HG03460 (cell line): ENCODE measurements around the gene COL20A1.

Experiments
- ATAC-seq: cut with Tn5 transposase; IDR thresholded peaks from one replicate; pipeline ENCODE4 v1.9.1; 2021; ENCODE audit not compliant: unreplicated experiment

Gene COL20A1

DNA sequence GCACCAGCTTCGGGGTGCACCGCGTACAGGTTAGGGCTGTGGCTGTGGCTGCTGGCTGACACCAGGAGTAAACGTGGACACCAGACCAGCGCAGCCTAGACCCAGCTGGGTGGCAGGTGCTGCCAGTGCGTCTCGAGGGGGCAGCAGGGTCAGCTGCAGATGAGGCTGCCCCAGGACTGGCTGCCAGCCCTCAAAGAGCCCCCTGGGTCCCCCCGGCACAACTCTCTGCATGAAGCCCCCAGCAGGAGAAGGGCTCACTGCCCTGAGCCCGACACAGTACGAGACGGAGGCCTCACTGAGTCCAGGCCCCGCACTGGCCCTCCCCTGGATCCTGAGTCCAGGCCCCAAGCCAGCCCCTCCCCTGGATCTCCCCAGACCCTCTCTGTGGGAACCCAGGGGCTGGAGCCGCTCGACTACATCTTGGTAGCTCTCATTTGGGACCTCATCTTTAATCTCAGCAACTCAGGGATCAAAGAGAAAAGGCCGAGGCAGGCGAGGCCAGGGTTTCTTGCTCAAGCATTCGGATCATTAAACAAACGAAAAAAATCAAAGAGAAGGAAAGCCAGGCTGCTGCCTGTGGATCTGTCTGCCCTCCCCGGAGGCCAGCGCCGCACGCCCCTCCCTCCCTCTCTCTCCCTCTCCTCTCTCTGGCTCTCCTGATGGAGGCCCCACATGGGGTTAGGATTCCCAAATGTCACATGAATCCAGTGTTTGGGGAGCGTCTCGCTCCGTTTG, 31.8 kb upstream of the COL20A1 start:
- no peak for ATAC-seq

DNA sequence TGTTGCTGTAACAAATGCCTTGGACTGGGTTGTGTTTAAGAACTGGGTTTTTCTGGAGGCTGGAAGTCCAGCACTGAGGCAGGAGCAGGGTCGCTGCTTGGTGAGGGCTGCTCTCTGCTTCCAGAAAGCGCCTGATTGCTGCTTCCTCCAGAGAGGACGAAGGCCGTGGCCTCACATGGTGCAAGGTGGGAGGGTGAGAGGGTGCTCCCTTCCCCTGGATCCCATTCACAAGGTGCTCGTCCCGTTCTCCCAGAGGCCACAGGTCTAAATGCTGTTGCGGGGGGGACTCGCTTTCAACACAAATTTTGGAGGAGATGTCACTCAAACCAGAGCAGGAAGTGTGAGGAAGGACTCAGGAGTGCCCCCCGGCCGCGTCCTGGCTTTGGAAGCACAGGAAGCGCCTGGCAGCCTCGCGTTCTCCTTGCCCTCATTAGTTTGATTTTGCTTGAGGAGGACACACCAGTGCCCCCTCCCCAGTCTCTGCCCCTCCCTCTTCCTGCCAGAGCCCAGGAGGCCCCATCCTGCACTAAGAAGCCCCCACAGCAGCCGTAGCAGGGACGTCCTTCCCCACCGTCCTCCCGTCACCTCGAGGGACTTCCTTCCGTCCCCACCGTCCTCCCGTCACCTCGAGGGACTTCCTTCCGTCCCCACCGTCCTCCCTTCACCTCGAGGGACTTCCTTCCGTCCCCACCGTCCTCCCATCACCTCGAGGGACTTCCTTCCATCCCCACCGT, 31.0 kb upstream of the COL20A1 start:
- no peak for ATAC-seq

DNA sequence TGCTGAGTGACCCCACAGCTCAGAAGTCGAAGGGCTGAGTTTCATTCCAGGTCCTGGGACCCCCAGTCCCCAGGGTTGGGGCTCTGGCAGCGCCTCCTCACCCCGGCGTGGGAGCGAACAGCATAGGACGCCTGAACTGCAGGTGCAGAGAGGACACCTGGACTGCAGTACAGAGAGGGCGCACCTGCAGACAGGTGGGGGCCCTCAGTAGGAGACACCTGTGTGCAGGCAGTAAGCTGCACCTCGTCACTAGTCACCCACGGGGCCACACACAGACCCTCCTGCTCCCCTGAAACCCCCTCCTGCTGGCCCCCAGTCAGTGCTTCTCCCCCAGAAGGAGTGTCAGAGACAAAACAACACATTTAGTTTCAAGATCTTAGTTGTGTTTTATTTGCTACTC, 30.1 kb upstream of the COL20A1 start:
- no peak for ATAC-seq

DNA sequence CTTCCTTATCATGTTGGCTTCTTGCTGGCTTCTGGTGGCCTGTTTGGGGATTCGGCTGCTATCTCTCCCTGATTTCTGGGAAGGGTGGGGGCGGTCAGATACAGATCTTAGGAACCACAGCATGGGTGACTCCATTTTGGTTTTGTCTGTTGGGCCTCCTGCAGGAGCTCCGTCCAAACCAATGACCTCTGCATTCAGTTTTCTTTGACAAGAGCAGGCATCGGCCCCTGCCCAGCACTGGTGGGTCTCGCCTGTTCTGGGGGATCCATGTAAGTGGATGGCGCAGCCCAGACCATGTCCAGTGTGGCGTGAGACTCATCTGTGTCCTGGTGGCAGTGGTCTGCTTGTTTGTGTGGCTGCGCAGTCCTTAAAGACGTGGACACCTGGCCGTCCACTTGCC, 29.0 kb upstream of the COL20A1 start:
- no peak for ATAC-seq

DNA sequence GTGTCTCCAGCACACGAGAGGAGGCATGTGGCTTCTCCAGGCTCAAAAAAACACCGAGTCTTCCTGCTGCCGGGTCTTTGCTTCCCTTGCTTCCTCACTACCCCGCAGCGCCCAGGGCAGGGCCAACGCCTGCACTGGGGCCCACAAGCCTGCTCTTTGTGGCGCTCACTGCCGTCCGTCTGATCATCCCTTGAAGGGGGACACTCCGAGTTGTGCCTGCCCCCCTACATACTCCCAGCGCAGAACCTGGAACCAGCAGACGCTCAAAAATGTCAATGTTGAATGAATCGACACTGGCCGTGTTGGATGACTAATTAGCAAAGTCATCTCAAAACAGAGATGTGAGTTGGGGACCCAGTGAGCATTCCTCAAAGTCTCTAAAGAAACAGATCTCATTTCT, 28.5 kb upstream of the COL20A1 start:
- no peak for ATAC-seq

DNA sequence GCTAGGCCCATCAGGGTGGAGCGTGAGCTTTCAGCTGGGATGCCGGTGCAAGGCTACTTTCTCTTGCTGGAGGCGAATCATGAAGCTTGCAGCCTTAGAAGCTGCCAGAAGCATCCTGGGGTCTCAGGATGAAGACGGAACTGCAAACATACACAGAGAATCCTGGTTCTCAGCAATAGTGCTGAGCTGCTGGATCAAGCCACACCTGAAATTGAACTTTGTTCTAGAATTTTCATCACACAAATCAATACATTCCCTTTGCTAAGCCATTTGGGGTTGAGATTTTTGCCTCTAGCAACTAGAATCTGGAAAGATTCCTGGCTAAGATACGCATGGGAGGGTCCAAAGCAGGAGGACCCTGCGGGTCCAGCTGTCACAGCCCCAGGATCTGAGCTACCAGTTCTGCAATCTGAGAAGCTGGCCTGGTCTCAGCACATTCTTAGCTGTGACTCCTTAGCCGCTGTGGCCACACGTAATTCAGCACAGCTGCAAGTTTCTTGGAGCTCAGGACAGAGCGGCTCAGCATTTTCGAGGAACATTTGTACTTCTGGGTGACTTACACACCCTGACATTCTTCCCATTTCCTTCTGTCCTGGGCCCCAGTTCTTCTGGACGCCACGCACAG, 27.0 kb upstream of the COL20A1 start:
- ATAC-seq = no peak

DNA sequence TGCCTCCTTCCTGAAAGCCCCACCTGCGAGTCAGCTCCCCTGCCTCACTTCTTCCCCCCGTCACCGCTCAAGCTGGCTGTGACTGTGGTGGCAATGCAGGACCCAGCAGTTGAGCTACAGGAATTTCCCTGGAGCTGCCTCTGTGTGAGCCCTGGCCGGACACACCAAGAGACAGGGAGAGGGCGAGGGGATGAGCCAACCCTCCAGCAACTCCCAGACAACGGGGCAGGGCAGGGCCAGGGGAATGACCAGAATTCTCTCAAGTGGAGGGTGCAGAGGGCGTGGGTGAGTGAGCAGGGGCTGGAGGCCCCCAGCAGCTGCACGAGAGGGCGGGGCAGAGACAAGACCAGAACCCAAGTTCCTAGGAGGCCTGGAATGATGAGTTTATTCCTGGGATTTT, 25.3 kb upstream of the COL20A1 start:
- no peak for ATAC-seq

DNA sequence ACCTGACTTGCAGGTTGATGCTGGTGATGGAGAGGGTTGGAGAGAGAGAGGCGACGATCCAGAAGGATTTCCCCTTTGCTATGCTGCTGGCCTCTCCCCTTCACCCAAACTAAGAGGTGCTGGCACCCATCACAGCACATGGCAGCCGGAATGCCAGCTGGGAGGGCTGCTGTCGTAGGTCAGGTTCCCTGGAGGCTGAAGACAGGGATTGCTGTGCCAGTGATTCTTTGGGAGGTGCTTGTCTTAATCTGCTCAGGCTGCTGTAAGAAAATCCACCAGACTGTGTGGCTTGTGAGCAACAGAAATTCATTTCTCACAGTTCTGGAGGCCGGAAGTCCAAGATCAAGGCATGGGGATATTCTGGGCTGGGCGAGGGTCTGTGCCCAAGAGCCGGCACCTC, 24.7 kb upstream of the COL20A1 start:
- no peak for ATAC-seq

DNA sequence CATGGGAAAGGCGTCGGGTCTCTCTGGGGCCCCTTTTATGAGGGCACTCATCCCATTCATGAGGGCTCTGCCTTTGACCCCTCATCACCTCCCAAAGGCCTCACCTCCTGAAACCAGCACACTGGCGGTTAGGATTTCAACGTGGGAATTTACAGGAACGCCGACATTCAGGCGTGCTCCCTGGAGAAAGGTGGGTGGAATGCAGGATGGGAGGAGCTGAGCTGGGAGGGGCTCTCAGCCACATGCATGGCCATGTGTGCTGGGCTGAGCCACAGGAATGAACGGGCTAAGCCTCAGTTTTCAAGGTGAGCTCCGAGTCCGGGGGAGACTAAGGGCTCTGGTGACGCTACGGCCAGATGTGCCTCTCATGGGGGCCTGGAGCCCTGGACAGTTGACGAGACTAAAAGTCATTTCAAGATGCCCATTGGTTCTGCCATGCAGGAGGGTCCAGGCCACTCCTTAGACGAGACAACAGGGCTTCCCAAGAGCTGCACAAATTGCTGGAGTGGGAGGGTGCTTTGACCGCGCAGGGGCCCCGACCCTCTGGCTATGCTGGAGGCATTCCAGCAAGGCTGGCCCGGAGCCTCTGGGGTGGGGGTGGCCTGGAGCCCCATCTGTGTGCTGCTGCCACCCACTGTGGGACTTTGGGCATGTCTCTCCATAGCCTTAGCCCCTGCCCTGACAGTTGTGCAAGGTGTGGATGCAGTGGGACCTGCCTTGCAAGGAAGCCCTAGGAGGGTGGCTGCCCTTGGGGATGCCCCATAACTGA, 24.1 kb upstream of the COL20A1 start:
- no peak for ATAC-seq

DNA sequence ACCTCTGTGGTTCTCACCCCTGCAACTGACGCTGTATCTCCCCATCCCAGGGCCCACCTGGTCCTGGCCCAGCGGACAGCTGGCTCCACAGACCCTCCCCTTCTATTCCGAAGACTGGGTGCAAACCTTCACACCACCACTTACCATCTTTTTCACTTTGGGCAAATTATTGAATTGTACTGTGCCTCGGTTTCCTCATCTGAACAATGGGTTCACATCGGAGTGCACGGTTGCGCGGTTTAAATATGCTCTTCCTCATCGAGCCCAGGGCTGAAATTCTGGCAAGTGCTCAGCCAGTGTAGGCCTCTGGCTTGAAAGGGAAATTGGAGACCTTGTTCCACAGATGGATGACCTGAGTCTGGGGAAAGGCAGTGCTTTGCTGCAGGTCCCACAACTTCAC, 23.3 kb upstream of the COL20A1 start:
- ATAC-seq = no peak

DNA sequence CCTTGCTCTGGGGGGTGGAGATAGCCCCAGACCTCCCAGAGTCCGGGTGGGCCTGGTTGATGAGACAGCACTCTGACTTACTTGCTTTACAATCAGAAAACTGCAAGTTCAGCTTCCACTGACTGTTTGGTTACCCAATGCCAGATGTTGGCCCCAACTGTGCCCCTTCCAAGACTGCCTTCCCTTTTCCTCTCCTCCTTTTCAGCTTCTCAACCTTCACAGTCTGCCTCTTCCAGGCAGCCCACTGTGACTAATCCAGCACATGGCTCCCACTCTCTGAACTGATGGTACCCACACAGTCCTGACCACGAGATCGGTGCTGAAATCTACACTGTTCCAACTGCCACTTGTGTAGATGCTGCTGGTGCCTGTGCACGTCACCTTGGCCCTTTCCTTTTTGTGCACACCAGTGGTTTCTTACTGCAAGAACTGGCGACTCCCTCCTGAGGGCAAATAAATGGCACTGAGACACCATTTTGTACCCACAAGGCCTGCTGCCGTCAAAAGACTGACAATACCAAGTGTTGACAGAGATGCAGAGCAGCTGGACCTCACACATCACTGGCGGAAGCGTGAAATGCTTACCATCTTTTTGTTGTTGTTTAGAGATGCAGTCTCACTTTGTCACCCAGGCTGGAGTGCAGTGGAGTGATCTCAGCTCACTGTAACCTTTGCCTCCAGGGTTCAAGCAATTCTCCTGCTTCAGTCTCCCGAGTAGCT, 22.2 kb upstream of the COL20A1 start:
- ATAC-seq = no peak

DNA sequence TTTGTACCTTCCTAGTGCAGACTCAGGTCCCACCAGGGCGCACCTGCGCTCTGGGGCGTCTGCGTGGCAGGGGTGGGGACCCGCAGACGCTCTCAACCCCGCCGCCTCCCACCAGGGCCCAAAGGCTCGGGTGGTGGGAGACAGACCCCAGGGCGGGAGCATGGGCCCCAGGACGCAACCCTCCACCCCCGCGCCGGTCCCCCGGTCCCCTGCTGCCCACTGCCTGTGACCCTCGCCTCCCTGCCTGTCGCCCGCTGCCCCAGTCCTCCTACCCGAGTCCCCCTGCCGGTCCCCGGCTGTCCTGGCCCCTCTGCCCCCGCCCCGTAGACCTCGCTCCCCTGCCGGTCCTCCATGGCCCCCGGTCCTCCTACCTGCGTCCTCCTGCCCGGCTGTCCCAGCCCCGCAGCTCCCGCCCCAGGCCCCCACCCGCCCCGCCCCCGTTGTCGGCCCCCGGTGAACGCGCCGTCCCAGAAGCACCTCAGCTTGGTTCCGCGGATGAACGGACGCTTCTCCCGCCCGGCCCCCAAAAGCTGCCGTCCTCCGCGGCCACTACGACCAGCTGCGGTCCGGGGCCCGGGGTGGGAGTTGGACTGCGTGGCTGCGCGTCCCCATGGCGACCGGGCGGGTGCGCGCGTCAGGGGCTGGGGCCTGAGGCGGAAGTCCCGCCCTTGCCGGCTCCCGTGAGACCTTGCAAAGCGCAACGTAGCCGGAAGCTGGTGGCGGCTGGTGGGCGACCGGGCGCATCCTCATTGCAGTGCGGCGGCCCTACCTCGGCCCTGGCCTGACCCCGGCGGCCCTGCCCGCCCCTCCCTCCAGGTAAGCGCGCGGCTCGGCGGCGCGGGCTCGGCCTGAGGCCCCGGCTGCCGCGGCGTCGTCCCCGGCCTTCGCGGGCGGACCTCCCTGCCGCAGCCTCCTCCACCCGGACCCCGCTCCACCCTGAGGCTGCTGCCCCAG, 20.6 kb upstream of the COL20A1 start, which contains the start of gene ARFGAP1:
Gene ARFGAP1, plus strand, starts transcription at position 709 of the 954 bp plus-strand sequence. CDS start 2,768 bp downstream, outside the sequence.
- ATAC-seq = peak; percentile 89

DNA sequence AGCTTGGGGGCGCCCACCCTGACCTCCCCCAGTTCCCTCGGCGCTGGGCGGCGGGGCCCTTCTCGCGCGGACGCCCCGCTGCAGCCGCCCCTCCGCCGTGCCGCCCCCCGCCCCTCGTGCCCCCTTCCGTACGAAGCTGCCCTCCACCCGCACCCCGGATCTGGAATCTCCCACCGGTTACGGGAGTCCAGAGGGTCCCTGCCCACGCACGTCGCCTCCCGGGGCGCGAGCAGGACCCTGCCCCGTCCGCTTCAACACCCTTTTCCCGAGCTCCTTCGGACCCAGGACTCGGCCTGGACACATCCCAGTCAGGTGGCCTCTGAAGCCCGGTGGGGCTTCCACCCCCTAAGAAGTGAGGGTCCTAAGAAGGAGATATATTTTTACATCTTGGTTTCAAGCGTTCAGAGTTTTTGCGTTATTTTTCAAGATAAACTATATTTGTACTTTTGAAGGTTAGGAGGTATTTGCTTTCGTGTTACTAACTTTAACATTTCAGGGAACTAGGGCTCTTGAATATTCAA, 19.9 kb upstream of the COL20A1 start:
- no peak for ATAC-seq

DNA sequence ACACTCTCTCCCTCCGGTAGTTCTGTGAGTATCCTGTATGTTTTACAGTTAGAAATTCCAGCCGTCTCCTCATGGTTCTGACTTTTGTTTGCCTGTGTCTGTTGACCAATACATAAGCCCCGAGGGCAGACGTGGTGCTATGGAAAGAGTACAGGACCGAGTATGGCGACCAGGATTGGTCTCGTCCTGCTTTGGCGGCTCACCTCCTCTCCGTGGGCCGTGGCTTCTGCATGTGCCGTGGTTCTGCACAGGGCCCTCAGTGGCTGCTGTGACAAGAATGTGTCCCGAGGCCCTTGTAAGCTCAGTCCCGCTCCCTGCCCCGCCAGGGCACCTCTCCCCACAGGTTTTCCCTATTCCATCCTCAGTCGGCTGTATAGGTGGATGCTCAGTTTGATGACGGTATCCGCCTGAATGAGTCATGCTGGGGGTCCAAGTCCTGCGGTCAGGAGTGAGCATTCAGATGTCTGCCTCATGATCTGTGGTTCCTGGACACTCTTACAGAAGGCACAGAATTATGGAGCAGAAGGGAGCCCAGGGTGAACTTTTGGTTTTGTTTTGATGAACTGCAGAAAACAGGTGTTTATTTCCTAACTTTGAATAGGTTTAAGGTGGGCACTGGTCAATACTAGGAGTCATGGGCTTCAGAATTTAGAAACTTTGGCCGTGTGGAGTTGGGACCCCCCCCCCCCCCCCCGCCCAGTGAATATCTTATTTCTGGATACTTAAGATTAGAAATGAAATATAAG, 19.2 kb upstream of the COL20A1 start:
- ATAC-seq = no peak

DNA sequence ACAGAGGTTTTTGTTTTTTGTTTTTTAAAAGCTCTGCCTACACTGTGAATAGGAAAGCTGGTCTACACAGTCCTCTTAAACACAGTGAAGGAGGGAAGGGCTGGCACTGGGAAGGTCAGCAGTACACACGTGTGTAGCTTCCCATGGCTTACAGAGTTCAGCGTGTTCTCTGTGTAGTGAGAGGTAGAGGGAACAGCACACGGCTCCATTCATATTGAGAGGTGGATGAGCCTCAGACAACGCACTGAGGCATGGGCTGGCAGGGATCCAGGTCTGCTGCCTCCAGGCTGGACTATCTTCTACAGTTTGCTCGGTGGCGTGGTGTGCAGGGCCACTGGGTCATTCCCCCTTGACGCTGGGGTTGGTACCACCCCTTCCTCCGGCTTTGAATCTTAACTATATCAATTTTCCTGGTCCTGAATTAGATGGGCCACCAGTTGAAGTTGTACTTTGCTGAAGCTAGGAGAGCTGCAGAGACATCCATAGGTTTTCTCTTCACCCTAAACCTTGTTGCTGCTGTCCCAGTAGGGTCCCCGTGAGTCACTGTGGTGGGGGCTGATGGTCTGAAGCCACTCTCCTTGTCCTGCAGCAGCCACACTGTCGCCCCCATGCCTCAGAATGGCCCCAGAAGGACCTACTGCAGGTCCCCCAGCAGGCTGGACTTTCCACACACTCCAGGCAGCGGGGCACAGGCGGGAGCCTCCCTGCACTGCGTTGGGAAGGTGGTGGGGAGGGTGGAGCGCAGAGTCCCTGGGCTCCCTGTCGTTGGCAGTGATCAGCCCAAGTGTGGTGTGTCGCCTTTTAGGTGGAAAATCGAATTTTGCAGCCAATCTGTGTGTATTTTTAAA, 18.4 kb upstream of the COL20A1 start:
- ATAC-seq = no peak

DNA sequence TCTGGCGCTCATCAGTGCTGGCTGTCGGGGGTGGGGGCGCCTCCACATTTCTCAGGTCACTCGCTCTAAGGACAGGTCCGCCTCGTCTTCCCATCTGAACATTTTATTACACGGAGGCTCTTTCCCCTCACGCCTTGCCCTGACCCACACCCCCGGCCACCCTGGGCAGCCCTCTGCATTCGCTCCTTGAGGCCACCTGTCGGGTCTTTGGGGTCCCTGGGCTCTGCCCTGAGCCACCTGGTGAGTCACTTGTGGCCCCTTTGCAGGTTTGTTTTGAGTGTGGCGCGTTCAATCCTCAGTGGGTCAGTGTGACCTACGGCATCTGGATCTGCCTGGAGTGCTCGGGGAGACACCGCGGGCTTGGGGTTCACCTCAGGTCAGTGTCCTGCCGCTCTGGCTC, 17.2 kb upstream of the COL20A1 start:
- no peak for ATAC-seq

DNA sequence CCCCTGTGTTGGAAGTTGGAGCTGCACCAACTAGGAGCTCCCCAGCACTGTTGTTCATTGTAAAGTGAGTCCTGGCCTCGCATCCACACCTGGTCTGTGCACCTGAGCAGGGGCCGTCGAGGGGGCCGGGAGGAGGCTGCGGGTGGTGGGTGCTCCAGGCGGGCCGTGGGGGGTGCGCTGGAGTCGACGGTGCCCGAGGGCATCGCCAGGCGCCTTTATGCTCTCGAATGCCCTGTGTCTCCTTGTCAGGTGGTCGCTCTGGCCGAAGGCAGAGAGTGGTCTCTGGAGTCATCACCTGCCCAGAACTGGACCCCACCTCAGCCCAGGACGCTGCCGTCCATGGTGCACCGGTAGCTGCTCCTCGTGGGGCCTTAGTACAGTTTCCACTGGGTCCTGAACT, 16.0 kb upstream of the COL20A1 start:
- ATAC-seq = no peak
